NCI-H1694 treated with DMSO at 0.1 percent for 48 hours (cell line): ENCODE measurements around the gene ERCC1.
"Not testable (repeated sequence)": the region's sequence is repeated elsewhere in the genome, so short reads cannot be mapped to it uniquely, and the experiment has no call there.

ENCODE experiments used
- DNase-seq: peaks from one replicate; lab custom pipeline; 2025; lab: John Stamatoyannopoulos, UW

Gene ERCC1

GRCh38 chr19:45455707-45456499, 32.2 kb upstream of the ERCC1 start:
- DNase-seq = no peak

- DNase-seq = no peak
These were observed 28.2 kb upstream of the ERCC1 start for GRCh38 chr19:45451850-45452387.

GRCh38 chr19:45451131-45451849, 27.6 kb upstream of the ERCC1 start:
- no peak for DNase-seq

DNA sequence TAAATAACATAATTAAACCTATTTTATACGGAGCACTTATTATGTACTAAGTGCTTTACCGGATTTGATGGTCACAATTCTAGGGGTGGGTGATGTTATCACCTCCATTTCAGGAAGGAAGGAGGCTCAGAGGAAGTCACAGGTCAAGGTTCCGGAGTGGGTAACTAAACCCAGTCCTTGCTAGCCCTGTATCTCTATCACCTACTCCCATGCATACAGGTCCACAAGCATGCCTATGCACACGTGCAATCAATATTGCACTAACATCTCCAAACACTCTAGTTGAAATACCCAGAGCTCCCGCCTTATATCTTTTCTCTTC, 26.3 kb upstream of the ERCC1 start:
- DNase-seq = no peak

- DNase-seq = no peak
These were observed 25.2 kb upstream of the ERCC1 start for GRCh38 chr19:45448887-45449299.

DNA sequence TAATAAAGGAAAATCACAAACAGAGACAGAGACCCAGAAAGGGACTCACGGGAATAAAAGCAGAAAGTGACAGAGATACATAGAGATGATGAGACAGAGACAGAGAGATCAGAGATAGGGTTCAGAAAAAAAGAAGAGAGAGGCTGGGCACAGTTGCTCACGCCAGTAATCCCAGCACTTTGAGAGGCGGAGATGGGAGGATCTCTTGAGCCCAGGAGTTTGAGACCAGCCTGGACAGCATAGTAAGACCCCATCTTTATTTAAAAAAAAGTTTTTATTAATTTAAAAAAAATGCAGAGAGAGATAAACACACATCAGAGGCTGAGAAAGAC, 24.7 kb upstream of the ERCC1 start:
- DNase-seq = no peak

- peak; percentile 10 for DNase-seq
These were observed 23.2 kb upstream of the ERCC1 start for GRCh38 chr19:45446944-45447343.

DNA sequence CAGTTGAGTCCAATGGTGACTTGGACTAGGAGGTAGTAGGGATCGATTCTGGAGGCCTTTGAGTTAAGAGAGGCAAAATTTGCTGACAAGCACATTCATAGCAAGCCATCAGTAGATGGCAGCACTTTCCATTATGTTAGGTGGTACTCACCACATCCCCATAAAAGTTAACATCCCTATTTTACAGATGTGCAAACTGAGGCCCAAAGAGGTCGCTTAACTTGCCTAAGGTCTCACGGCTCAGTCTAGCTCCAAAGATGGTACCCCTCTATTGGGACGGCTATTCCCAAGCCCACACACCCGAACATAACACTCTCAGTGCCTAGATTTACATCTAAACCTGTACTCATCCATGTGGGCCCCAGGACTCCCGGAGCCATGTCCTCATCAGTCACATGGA, 22.6 kb upstream of the ERCC1 start:
- DNase-seq = peak; percentile 26

- DNase-seq = no peak
These were observed 21.4 kb upstream of the ERCC1 start for GRCh38 chr19:45445139-45445538.

DNA sequence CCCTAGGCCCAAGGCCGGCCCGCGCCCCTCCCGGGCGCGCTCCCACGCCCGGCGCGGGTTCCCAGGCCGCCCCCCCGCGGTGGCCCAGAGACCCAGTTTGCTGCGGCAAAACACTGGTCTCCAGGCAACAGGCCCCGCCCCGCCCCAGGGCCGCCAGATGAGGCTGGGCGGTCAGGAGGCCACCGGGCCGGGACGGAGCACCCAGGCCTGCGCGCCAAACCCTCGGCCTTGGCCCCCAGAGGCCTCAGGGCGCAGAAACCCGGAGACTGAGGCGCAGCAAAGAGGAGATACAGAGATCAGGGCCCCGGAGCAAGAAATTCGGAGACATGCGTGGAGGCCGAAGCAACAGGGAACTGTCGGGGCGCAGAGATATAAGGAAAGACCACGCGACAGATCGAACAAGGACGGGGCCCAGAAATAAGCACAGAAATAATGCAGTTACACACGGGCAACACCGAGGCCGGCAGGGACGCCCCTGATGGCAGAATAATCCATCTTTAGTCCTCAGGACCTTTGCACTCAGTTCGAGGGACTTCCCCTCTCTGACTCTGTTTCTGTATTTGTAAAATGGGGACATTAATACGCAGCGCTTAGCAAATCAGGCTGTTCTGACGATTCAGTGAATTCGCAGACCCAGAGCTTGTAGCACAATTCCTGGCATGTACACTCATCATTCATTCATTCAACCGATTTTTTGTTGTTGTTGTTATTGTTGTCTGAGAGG, 20.8 kb upstream of the ERCC1 start:
- no peak for DNase-seq

DNA sequence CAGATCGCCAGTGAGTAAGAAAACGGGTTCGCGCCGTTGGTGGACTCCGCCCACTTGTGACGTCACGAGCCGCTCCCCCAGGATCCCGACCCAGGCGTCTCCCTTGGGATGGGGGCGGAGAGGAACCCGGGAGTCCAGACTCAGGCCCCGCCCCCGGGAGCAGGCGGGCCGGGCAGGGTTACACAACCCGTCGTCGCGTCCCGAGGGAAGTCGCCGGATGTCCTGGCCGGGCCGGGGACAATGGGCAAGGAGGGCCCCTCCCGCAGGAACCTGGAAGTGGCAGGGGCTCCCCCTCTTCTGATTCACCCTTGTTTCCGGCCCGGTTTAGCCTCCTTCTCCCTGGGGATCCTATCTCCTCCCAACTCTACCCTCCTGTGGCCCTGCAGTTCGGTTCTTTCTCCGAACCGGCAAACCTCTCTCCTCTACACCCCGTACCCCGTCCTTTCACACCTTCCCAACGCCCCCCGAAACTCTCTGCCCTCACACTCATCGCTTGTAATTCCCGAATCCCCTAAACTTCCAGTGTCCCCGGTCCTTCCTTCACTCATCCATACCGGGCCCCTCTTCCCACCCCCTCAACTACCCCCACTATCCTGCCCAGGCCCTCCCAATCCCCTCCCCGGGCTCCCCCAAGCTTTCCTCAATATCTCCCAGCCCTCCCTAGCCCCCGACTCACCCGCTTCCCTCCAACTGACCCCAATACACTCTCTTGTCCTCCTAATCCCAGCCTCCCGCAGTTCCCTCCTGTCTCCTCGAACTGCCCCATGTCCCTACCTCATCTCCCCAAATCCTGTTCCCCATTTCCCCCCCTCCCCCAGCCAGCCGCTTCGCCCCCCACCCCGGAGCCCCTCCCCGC, 20.0 kb upstream of the ERCC1 start:
- no peak for DNase-seq

- DNase-seq = no peak
These were observed 19.2 kb upstream of the ERCC1 start for GRCh38 chr19:45442778-45443461.

GRCh38 chr19:45442408-45442777, 18.7 kb upstream of the ERCC1 start:
- DNase-seq = no peak

DNA sequence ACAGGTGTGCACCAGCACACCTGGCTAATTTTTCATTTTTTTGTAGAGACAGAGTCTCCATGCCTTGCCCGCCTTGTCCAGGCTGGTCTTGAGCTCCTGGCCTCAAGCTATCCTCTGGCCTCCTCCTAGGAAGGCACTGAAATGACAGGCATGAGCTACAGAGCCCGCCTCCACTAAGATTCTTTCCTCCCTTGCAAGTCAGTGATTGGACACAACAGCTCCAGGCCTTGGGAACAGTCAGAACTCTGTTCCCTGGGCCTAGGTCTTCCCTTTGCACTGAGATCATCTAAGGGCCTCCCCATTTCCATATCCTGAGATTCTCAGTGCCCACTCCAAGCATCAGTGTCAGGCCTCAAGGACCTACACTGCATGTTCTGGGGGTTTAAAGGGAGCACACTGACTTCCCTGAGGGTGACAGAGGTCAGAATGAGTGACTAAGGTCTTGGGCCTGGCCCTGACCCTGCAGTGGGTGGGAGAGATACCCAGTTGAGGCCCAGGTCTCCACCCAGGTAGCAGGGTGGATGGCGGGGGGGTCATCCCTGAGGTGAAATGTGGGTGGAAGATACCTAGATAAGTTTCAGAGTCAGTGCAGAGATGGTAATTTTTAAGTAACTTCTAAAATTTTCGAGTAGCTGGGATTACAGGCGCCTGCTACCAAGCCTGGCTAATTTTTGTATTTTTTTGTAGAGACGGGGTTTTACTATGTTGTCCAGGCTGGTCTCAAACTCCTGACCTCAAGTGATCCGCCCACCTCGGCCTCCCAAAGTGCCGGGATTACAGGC, 17.3 kb upstream of the ERCC1 start:
- DNase-seq = no peak

GRCh38 chr19:45440259-45440638, 16.5 kb upstream of the ERCC1 start:
- no peak for DNase-seq

DNA sequence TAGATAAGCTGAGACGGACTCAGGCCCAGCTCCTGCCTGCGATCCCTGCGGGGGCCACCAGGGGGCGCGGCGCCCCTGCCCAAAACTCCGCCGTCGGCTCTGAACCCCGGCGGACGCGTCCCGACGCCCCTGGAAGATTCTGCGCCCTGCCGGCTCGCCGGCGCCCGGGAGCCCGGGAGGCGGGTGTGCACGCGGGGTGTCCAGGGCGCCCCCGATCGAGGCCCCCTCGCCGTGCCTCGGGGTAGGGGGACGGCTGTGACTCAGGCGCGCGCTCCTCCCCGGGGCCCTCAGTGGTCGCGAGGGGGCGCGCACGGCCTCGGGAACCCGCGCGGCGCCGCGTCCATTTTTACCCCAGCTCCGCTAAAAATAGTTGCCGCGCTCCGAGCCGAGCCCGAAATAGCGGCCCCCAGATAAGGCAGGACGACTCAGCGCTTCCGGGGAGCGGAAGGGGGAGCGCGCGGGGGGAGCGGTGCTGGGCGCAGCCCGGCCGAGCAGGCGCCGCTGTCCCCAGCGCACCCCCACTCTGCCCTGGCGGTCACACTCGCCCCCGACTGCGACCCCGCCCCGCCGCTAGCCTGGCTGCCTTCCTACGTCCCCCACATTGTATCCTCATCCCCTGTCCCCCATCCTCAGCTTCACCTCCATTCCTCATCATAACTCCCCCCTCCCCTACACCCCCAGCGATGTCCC, 16.0 kb upstream of the ERCC1 start:
- peak; percentile 77 for DNase-seq

DNA sequence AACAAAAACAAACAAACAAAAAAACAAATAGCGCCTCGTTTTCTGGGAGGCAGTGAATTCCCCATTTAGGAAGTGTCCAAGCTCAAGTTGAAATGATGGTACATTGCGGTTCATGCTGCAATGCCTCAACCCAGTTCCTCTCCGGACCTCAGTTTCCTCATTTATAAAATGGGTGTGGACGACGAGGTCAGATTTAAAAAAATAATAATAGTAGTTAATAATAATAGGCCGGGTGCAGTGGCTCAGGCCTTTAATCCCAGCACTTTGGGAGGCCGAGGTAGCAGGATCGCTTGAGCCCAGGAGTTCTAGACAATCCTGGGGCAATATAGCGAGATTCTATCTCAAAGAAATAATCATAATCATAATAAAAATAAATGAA, 15.5 kb upstream of the ERCC1 start:
- DNase-seq = no peak

DNA sequence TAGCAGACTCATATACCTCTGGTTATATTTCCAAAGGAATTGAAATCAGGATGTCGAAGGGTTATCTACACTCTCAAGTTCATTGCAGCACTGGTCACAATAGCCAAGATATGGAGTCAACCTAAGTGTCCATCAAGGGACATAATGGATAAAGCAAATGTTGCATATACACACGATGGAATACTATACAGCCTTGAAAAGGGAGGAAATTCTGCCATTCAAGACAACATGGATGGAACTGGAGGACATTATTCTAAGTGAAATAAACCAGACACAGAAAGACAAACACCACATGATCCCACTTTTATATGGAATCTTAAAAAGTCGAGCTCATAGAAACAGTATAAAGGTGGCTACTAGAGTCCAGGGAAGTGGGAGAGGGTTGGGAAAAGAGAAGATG, 13.6 kb upstream of the ERCC1 start:
- no peak for DNase-seq

DNA sequence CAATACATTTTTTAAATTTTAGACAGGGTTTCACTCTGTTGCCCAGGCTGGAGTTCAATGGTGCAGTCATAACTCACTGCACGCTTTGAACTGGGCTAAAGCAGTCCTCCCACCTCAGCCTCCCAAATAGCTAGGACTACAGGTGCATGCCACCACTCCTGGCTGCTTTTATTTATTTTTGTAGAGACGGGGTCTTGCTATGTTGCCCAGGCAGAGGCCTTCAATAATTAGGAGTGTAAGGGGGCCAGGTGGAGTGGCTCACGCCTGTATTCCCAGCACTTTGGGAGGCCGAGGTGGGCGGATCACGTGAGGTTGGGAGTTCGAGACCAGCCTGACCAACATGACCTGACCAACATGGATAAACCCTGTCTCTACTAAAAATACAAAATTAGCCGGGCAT, 8.8 kb upstream of the ERCC1 start:
- not testable (repeated sequence) for DNase-seq

- DNase-seq = not testable (repeated sequence)
These were observed 7.3 kb upstream of the ERCC1 start for GRCh38 chr19:45431008-45431407.
